Measurements from ENCODE around the gene PTPN1. TPM values are rescaled to one million over a fixed set of nuclear protein-coding genes. Genes with fewer than 3 reads are reported as not detected.

Gene PTPN1
- total and polyA plus RNA-seq, 2 experiments from 2014 or later, result 19.4 to 29.4 TPM

- Histone ChIP-seq H3K4me1 (ENCODE audit: low read depth) (no peaks in the 10 kb centered on the region), H3K36me3 (peaks cover 26% of the 10 kb centered on the region), H3K27me3 (no peaks in the 10 kb centered on the region), H3K27ac (no peak overlapping the region), H3K9me3 (ENCODE audit: low read depth) (no peaks in the 10 kb centered on the region), H3K4me3 (no peak overlapping the region)
- DNase-seq (ENCODE audit: low read depth in 1 of 2, low spot score in 1 of 2), result no peak
- TF ChIP-seq CTCF (IDR thresholded peaks at IDR 0.05; ENCODE audit: low read depth, low read length), result no peak
These were observed 75.5 kb downstream of the PTPN1 start for GRCh38 chr20:50585678-50586077.

- Histone ChIP-seq H3K36me3 (peaks cover 24% of the 10 kb centered on the region), H3K27ac (no peak overlapping the region), H3K4me1 (ENCODE audit: low read depth) (no peaks in the 10 kb centered on the region), H3K4me3 (no peak overlapping the region), H3K9me3 (ENCODE audit: low read depth) (no peaks in the 10 kb centered on the region), H3K27me3 (no peaks in the 10 kb centered on the region)
- TF ChIP-seq CTCF (IDR thresholded peaks at IDR 0.05; ENCODE audit: low read depth, low read length), result no peak
- DNase-seq (ENCODE audit: low read depth in 1 of 2, low spot score in 1 of 2), result no peak
These were observed 76.5 kb downstream of the PTPN1 start for GRCh38 chr20:50586531-50587232.

- H3K9me3 ChIP-seq (ENCODE audit: low read depth), result no peaks in the 10 kb centered on the region
- no peaks in the 10 kb centered on the region for H3K27me3 ChIP-seq
- no peak for DNase-seq (ENCODE audit: low read depth in 1 of 2, low spot score in 1 of 2)
- H3K4me1 ChIP-seq (ENCODE audit: low read depth), result no peaks in the 10 kb centered on the region
- no peak for TF ChIP-seq CTCF (IDR thresholded peaks at IDR 0.05; ENCODE audit: low read depth, low read length)
- H3K36me3 ChIP-seq, result peaks cover 17% of the 10 kb centered on the region
- H3K27ac ChIP-seq, result no peak overlapping the region
- H3K4me3 ChIP-seq, result no peak overlapping the region
These were observed 77.2 kb downstream of the PTPN1 start for GRCh38 chr20:50587291-50587961.

- no peak overlapping the region for H3K4me3 ChIP-seq
These were observed 78.0 kb downstream of the PTPN1 start for GRCh38 chr20:50588034-50588736.

More at GRCh38 chr20:50588034-50588736, 78.0 kb downstream of the PTPN1 start:
- DNase-seq (ENCODE audit: low read depth in 1 of 2, low spot score in 1 of 2), result peak; percentile 68 to 70
- H3K4me1 ChIP-seq (ENCODE audit: low read depth), result no peaks in the 10 kb centered on the region
- no peaks in the 10 kb centered on the region for H3K9me3 ChIP-seq (ENCODE audit: low read depth)
- peak; percentile 97 for TF ChIP-seq CTCF (IDR thresholded peaks at IDR 0.05; ENCODE audit: low read depth, low read length)
- no peak overlapping the region for H3K27ac ChIP-seq
- H3K36me3 ChIP-seq, result peaks cover 11% of the 10 kb centered on the region
- H3K27me3 ChIP-seq, result no peaks in the 10 kb centered on the region
